T-cell (primary cell): ENCODE measurements around the gene IRX6. TPM values are rescaled to one million over a fixed set of nuclear protein-coding genes. Genes with fewer than 3 reads are reported as not detected.

Experiments used
- ATAC-seq, 4 experiments: fragments of 200-7000 bp in 3 of 4; fragments of 150-1000 bp in 1 of 4; cut with Tn5 transposase; replicated peaks in 1 of 4; 1 replicate in 3 of 4; 2 replicates in 1 of 4; pipeline ENCODE4 v1.10.0; 2021; ENCODE audit warnings: moderate library complexity in 3 of 4, mild to moderate bottlenecking in 2 of 4, moderate number of reproducible peaks in 1 of 4
- CTCF ChIA-PET, 2 donors: fragments of 300-600 bp; sonication (Branson Sonifier 250); formaldehyde crosslinking; loops; one replicate each; lab custom pipeline; 2022; ENCODE audit warnings: antibody characterized with exemption in 2 of 2; lab: Charles Lee
- POLR2A ChIA-PET, 2 donors: fragments of 300-600 bp; sonication (Branson Sonifier 250); formaldehyde crosslinking; loops; one replicate each; lab custom pipeline; 2022; ENCODE audit warnings: antibody characterized with exemption in 2 of 2; lab: Charles Lee
- DNase-seq, 35 experiments: peaks; one replicate each; pipeline versions ENCODE4 v3.0.0 to v3.0.0-alpha.2; 2013 to 2023
- H3K27ac ChIP-seq: one replicate; pipeline ENCODE4 v1.5.1; 2013; ENCODE audit warnings: low read length
- H3K27me3 ChIP-seq, 2 experiments: replicated peaks in 1 of 2; 1 replicate in 1 of 2; 2 replicates in 1 of 2; pipeline versions ENCODE4 v1.6.1 to v1.7.0; 2013; ENCODE audit warnings: low read length in 1 of 2, mixed read lengths in 1 of 2; ENCODE audit not compliant: control insufficient read depth in 2 of 2, insufficient read depth in 2 of 2; ENCODE audit errors: extremely low read depth in 1 of 2
- H3K36me3 ChIP-seq, 2 donors: 1 replicate in 1 of 2; 2 replicates in 1 of 2; pipeline versions ENCODE4 v1.6.1 to v1.7.0; 2013; ENCODE audit warnings: low read length in 1 of 2; ENCODE audit not compliant: control insufficient read depth in 2 of 2, insufficient read depth in 1 of 2; ENCODE audit errors: extremely low read depth in 1 of 2
- H3K4me1 ChIP-seq, 2 experiments: 1 replicate in 1 of 2; 2 replicates in 1 of 2; pipeline versions ENCODE4 v1.6.1 to v1.7.0; 2013; ENCODE audit warnings: low read length in 2 of 2, mixed read lengths in 1 of 2; ENCODE audit not compliant: insufficient read depth in 2 of 2, control insufficient read depth in 1 of 2; ENCODE audit errors: extremely low read depth in 1 of 2
- H3K4me3 ChIP-seq, 2 donors: 1 replicate in 1 of 2; 2 replicates in 1 of 2; pipeline versions ENCODE4 v1.5.1 to v1.7.0; 2013; ENCODE audit warnings: mild to moderate bottlenecking in 2 of 2, low read length in 1 of 2, moderate library complexity in 1 of 2; ENCODE audit not compliant: control insufficient read depth in 1 of 2; ENCODE audit errors: extremely low read depth in 1 of 2
- H3K9me3 ChIP-seq: 2 replicates; pipeline ENCODE4 v1.7.0; 2013
- H3K27ac Mint-ChIP-seq, 2 donors: one replicate each; pipeline ENCODE4 v1.8.0; 2020 to 2021; ENCODE audit warnings: mild to moderate bottlenecking in 2 of 2, mixed read lengths in 2 of 2
- H3K27me3 Mint-ChIP-seq, 2 donors: one replicate each; pipeline ENCODE4 v1.8.0; 2021 to 2022; ENCODE audit warnings: mixed read lengths in 2 of 2
- H3K36me3 Mint-ChIP-seq: one replicate; pipeline ENCODE4 v1.8.0; 2021; ENCODE audit warnings: mixed read lengths
- H3K4me1 Mint-ChIP-seq, 3 donors: one replicate each; pipeline ENCODE4 v1.8.0; 2020 to 2022; ENCODE audit warnings: mixed read lengths in 3 of 3, mild to moderate bottlenecking in 1 of 3
- H3K4me3 Mint-ChIP-seq, 3 donors: one replicate each; pipeline ENCODE4 v1.8.0; 2020 to 2022; ENCODE audit warnings: mild to moderate bottlenecking in 3 of 3, mixed read lengths in 3 of 3, moderate library complexity in 3 of 3
- H3K9me3 Mint-ChIP-seq, 3 donors: one replicate each; pipeline ENCODE4 v1.8.0; 2020 to 2022; ENCODE audit warnings: mixed read lengths in 3 of 3
- WGBS: methylation state at CpG from one replicate; pipeline ENCODE4 v1.1.5; 2013; ENCODE audit warnings: missing lambda C conversion rate; ENCODE audit not compliant: insufficient coverage; 5-methylcytosine and 5-hydroxymethylcytosine counted together
- total RNA-seq, 35 experiments: library from RNA in 6 of 35; stranded (reverse) in 6 of 35; fragments of 120-200 nt in 1 of 35; gene quantifications; one replicate each; pipeline versions ENCODE4 v1.2.1 to v1.2.4 and lab custom pipeline; 2013 to 2026

IRX6 gene
- total RNA-seq, 5 donors from 2014 or later (not counting 1 experiment from before 2014, with no cell fraction given) = not detected

DNA sequence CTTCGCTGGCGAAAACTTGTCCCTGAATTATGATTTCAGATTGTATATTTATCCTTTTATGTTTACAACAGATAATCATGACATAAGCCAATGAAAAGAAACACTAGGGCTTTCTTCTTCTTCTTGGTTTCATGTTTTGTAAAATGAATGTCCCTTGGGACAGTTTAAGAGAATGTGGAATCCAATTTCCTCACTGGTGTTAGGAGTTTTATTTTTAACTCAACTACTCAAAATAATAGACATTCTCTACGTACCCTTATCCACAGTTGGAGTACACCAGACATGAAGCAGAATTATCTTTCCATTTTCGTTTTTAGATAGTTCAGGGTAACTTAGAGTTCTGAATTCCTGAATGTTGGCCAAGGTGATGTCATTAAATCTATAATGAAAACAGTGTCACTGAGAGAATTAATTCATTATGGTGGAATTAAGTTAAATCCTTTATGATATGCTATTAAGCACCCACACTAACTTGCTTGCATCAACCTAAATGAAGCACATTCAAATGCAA is 43.4 kb downstream of the IRX6 start:
- peaks cover 8 to 17% of the 10 kb centered on the region in 2 experiments for H3K27me3 ChIP-seq
- H3K9me3 ChIP-seq = no peaks in the 10 kb centered on the region
- H3K27ac Mint-ChIP-seq = no peak overlapping the region
- ATAC-seq (no peak), DNase-seq (no peak)
- no peaks in the 10 kb centered on the region for H3K36me3 ChIP-seq
- no peak overlapping the region for H3K27ac ChIP-seq
- H3K9me3 Mint-ChIP-seq = no peaks in the 10 kb centered on the region
- H3K4me3 Mint-ChIP-seq = no peak overlapping the region
- H3K27me3 Mint-ChIP-seq = peaks cover 43 to 47% of the 10 kb centered on the region in 2 donors
- H3K36me3 Mint-ChIP-seq = no peaks in the 10 kb centered on the region
- H3K4me3 ChIP-seq = no peak overlapping the region
- CTCF ChIA-PET = no interaction called here
- no peaks in the 10 kb centered on the region for H3K4me1 ChIP-seq
- POLR2A ChIA-PET = no interaction called here
- no CpG with 5 or more reads among the region's 4 CpGs for WGBS
- peaks cover 3 to 9% (median 3%) of the 10 kb centered on the region in 3 donors for H3K4me1 Mint-ChIP-seq

DNA sequence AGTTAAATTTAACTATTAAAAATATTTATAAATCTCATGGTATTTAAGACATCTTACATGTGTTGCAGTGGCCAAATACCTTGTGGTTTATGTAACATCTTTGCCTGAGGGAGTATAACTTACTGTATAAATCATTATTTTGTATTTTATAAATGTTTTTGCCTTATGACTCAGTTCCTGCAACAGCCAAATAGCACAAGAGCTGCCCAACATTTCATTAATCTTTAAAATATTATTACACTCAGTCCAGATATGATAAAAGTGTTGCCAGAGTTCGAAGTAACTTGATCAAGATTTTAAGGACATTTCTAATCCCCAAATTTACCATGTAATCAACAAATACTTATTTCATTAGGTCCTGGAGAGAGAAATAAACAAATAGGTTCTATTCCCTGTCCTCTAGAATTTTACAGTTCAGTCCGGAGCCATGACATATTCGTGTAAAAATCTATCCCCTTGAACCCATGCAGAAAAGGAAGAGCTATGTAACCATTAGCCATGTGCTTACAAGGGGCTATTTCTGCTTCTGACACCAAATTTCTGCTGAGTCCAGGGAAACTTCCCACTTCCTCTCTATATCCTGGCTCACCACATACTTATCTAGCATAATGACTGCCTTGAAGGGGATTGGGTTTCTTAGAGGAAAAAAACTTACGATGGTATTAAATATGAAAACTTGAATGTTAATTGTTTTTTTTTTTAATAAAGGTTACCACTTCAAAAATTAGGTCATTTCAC is 44.0 kb downstream of the IRX6 start:
- H3K27ac ChIP-seq = no peak overlapping the region
- no peak for DNase-seq
- H3K4me1 ChIP-seq = no peaks in the 10 kb centered on the region
- Mint-ChIP-seq H3K9me3 (no peaks in the 10 kb centered on the region), H3K27me3 (peaks cover 49 to 53% of the 10 kb centered on the region in 2 donors), H3K36me3 (no peaks in the 10 kb centered on the region), H3K4me1 (peaks cover 3 to 9% (median 3%) of the 10 kb centered on the region in 3 donors), H3K4me3 (no peak overlapping the region), H3K27ac (no peak overlapping the region)
- H3K4me3 ChIP-seq = no peak overlapping the region
- ATAC-seq = no peak
- H3K9me3 ChIP-seq = no peaks in the 10 kb centered on the region
- peaks cover 8 to 17% of the 10 kb centered on the region in 2 experiments for H3K27me3 ChIP-seq
- CTCF ChIA-PET = no interaction called here
- POLR2A ChIA-PET = interaction anchor here in 1 of 2 donors (0.6 kb wide), 1 partner anchor 1690 kb away, joined by 3 read pairs; no protein-coding TSS in a partner anchor
- WGBS = no CpG with 5 or more reads among the region's 4 CpGs
- H3K36me3 ChIP-seq = no peaks in the 10 kb centered on the region

DNA sequence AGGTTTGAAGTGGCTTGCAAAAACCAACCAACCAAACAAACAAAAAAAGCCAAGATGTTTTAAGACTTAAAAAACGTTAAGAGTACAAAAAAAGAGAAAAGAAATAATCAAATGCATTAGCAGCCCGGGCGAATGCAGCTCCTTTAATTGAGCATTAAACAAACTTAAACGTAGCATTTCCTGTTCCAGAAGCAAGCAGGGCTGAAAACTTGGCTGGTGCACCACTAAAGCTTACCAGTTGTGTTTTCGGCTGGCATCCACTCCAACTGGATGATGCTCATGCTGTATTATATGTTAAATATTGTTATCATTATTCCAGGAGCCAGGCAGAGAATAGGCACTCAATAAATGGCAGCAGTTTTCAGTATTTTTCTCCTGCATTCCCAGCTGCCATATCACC is 45.1 kb downstream of the IRX6 start:
- H3K27ac Mint-ChIP-seq = no peak overlapping the region
- H3K27me3 ChIP-seq = peaks cover 8 to 14% of the 10 kb centered on the region in 2 experiments
- no peaks in the 10 kb centered on the region for H3K4me1 ChIP-seq
- no peak for ATAC-seq
- no peaks in the 10 kb centered on the region for H3K9me3 ChIP-seq
- no peak for DNase-seq
- H3K27ac ChIP-seq = no peak overlapping the region
- no CpG with 5 or more reads among the region's 5 CpGs for WGBS
- CTCF ChIA-PET = no interaction called here
- H3K4me3 Mint-ChIP-seq = no peak overlapping the region
- no peaks in the 10 kb centered on the region for H3K36me3 ChIP-seq
- peaks cover 3 to 9% (median 3%) of the 10 kb centered on the region in 3 donors for H3K4me1 Mint-ChIP-seq
- no peaks in the 10 kb centered on the region for H3K36me3 Mint-ChIP-seq
- H3K4me3 ChIP-seq = no peak overlapping the region
- H3K9me3 Mint-ChIP-seq = no peaks in the 10 kb centered on the region
- peaks cover 53 to 56% of the 10 kb centered on the region in 2 donors for H3K27me3 Mint-ChIP-seq
- POLR2A ChIA-PET = no interaction called here

DNA sequence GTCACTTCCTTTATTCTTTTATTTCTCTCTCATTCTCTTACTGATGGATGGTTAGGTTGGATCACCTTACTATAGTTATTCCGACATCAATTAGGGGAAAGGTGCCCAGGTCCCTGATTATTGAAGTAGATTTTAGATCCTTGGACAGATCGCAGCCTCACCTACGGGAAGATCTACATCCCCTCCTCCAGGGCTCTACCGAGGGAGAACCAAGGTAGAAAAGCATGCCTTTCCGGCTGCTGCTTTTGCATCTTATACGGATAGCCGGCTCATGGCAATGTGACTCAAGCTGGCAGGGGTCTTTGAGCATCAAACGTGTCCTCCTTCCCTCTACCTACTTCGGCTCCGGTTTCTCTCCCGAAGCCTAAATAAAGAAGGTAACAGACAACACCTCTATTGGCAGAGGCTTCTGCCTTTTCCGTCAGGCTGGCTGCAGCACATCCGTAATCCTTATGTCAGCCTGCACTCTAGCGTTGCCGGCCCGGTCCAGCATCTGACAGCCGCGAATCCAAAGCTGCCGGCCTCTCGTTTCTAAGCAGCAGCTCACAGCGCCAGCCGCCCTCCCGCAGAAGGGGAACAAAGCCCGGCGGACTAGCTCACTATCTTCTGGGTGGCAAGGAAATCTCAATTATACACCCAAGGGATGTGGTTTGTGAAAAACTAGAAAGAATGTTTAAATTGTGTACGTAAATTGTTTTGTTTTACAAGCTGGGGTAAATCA is 46.9 kb downstream of the IRX6 start:
- H3K9me3 Mint-ChIP-seq = no peaks in the 10 kb centered on the region

DNA sequence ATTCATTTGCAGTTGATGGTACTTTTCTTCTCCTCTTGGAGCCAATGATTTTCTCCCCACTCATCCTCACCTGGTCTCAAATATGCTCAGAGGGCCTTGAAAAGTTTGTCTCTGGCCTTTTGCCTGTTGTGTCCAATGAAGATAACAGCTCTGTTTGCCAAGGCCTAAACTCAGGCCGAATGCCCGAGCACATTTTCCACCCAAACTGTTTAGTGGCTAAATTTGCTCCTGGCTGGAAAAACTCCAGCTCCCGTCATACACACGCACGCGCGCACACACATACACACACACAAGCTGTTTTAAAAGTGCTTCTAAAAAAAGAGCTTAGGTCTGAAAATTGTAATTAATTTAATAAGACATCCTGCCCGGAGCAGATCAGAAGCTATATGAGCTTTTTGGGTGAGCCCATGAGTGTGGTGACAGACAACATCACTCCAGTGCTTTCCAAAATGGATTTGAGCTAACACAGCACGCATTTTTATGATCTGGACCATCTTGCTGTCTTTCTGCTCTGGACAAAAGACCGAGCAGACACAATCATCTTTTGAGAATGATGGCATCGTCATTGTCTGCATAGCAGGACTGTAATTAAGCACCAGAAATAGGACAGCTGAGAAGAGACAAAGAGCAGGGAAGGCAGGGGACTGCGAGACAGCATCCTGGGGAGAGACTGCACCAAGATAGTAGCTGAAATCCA is 48.9 kb downstream of the IRX6 start:
- Histone ChIP-seq H3K27me3 (peaks cover 7 to 8% of the 10 kb centered on the region in 2 experiments), H3K36me3 (no peaks in the 10 kb centered on the region), H3K9me3 (no peaks in the 10 kb centered on the region), H3K27ac (no peak overlapping the region), H3K4me1 (no peaks in the 10 kb centered on the region), H3K4me3 (no peak overlapping the region)
- WGBS = 67% methylated on average over 3 of the region's 12 CpGs
- DNase-seq = no peak
- ChIA-PET POLR2A (no interaction called here), CTCF (interaction anchor here in 1 of 2 donors (0.6 kb wide), 1 partner anchor 346 kb away, joined by 4 read pairs; no protein-coding TSS in a partner anchor)
- no peak for ATAC-seq
- Mint-ChIP-seq H3K36me3 (no peaks in the 10 kb centered on the region), H3K27ac (no peak overlapping the region), H3K9me3 (no peaks in the 10 kb centered on the region), H3K4me1 (peaks cover 3 to 9% (median 3%) of the 10 kb centered on the region in 3 donors), H3K4me3 (no peak overlapping the region), H3K27me3 (peaks cover 44 to 46% of the 10 kb centered on the region in 2 donors)

More for the DNA sequence above, 46.9 kb downstream of the IRX6 start:
- WGBS = 11% methylated on average over 24 of the region's 26 CpGs
- CTCF ChIA-PET = no interaction called here
- Histone ChIP-seq H3K4me1 (no peaks in the 10 kb centered on the region), H3K36me3 (no peaks in the 10 kb centered on the region), H3K27ac (no peak overlapping the region), H3K9me3 (no peaks in the 10 kb centered on the region), H3K27me3 (peaks cover 7 to 8% of the 10 kb centered on the region in 2 experiments), H3K4me3 (no peak overlapping the region)
- no peak overlapping the region for H3K4me3 Mint-ChIP-seq
- no peak overlapping the region for H3K27ac Mint-ChIP-seq
- ATAC-seq (no peak), DNase-seq (no peak)
- H3K4me1 Mint-ChIP-seq = peaks cover 3 to 9% (median 3%) of the 10 kb centered on the region in 3 donors
- H3K36me3 Mint-ChIP-seq = no peaks in the 10 kb centered on the region
- H3K27me3 Mint-ChIP-seq = peaks cover 48 to 53% of the 10 kb centered on the region in 2 donors
- POLR2A ChIA-PET = no interaction called here

DNA sequence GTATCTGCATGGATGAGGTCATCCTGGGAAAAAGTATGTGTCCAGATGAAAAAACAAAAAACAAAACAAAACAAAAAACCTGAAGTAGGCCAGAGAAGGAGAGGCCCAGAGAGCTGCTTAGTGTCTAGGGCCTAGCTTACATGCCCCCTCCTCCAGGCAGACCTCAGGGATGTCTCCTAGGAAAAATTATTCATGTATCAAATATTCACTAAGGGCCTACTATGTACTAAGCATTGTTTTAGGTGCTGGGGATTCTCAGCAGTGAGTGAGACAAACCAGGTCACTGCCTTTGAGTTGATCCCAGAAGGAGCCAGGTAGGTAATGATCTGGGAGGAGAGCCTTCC is 49.5 kb downstream of the IRX6 start:
- Histone ChIP-seq H3K36me3 (no peaks in the 10 kb centered on the region), H3K9me3 (no peaks in the 10 kb centered on the region), H3K27me3 (peaks cover 7 to 8% of the 10 kb centered on the region in 2 experiments), H3K4me1 (no peaks in the 10 kb centered on the region), H3K27ac (no peak overlapping the region), H3K4me3 (no peak overlapping the region)
- ATAC-seq (no peak), DNase-seq (no peak)
- H3K9me3 Mint-ChIP-seq = no peaks in the 10 kb centered on the region
- CTCF ChIA-PET = interaction anchor here in 1 of 2 donors (0.6 kb wide), 1 partner anchor 346 kb away, joined by 4 read pairs; no protein-coding TSS in a partner anchor
- no peak overlapping the region for H3K4me3 Mint-ChIP-seq
- no peak overlapping the region for H3K27ac Mint-ChIP-seq
- peaks cover 3 to 9% (median 3%) of the 10 kb centered on the region in 3 donors for H3K4me1 Mint-ChIP-seq
- peaks cover 43 to 47% of the 10 kb centered on the region in 2 donors for H3K27me3 Mint-ChIP-seq
- H3K36me3 Mint-ChIP-seq = no peaks in the 10 kb centered on the region
- POLR2A ChIA-PET = no interaction called here
